ELR (cell line): ENCODE data around the gene SMAD1.
"Not testable (repeated sequence)": the region's sequence is repeated elsewhere in the genome, so short reads cannot be mapped to it uniquely, and the experiment has no call there.

ENCODE experiments used
- DNase-seq: peaks from one replicate; pipeline ENCODE4 v3.0.0-alpha.2; 2015; ENCODE audit warnings: low read depth

Gene SMAD1

GRCh38 chr4:145564540-145564939 is 82.9 kb downstream of the SMAD1 start:
- DNase-seq: no peak

- no peak for DNase-seq
Observed at GRCh38 chr4:145565328-145565727, 83.7 kb downstream of the SMAD1 start.

GRCh38 chr4:145566086-145566708 is 84.5 kb downstream of the SMAD1 start:
- no peak for DNase-seq

- DNase-seq: no peak
Observed at GRCh38 chr4:145566768-145567167, 85.1 kb downstream of the SMAD1 start.

GRCh38 chr4:145567516-145567915 is 85.9 kb downstream of the SMAD1 start:
- no peak for DNase-seq

GRCh38 chr4:145574546-145574945 is 92.9 kb downstream of the SMAD1 start:
- not testable (repeated sequence) for DNase-seq

- no peak for DNase-seq
Observed at GRCh38 chr4:145580906-145581305, 99.3 kb downstream of the SMAD1 start.

GRCh38 chr4:145583191-145584055 is 101.8 kb downstream of the SMAD1 start:
- no peak for DNase-seq

GRCh38 chr4:145587088-145587754 is 105.6 kb downstream of the SMAD1 start:
- DNase-seq: no peak

- not testable (repeated sequence) for DNase-seq
Observed at GRCh38 chr4:145589381-145589780, 107.7 kb downstream of the SMAD1 start.

- DNase-seq: peak; percentile 6
Observed at GRCh38 chr4:145589916-145590702, 108.5 kb downstream of the SMAD1 start.

GRCh38 chr4:145602129-145602760 is 120.6 kb downstream of the SMAD1 start:
- DNase-seq: no peak

GRCh38 chr4:145605941-145606340 is 124.3 kb downstream of the SMAD1 start:
- DNase-seq: no peak
